Fibroblast of lung (primary cell): ENCODE measurements around the gene CLDN18.

Experiments
- CTCF ChIP-seq, 2 donors: IDR thresholded peaks in 1 of 2; conservative IDR thresholded peaks in 1 of 2; 1 replicate in 1 of 2; 2 replicates in 1 of 2; pipeline ENCODE4 v1.5.1; 2011 to 2012; ENCODE audit warnings: low read length in 2 of 2, control low read depth in 1 of 2, inconsistent platforms in 1 of 2, low read depth in 1 of 2, mild to moderate bottlenecking in 1 of 2
- EZH2 ChIP-seq: IDR thresholded peaks from 2 replicates; pipeline ENCODE4 v1.5.1; 2012; ENCODE audit warnings: low read length, control low read depth, mild to moderate bottlenecking; ENCODE audit errors: missing control alignments

- TF ChIP-seq EZH2 (no peak), CTCF (conservative IDR thresholded peaks at IDR 0.05 in 1 of 2, IDR thresholded peaks at IDR 0.05 in 1 of 2; ENCODE audit: low read depth in 1 of 2, low read length in 2 of 2) (peak; percentile 80 to 83)
These were observed 42.2 kb downstream of the CLDN18 start for GRCh38 chr3:138051947-138052802.
